Measurements from ENCODE around the gene PPP1R14C.
A peak's percentile ranks its signal among the peaks of the same experiment; 100 is the strongest.

The PPP1R14C gene

DNA sequence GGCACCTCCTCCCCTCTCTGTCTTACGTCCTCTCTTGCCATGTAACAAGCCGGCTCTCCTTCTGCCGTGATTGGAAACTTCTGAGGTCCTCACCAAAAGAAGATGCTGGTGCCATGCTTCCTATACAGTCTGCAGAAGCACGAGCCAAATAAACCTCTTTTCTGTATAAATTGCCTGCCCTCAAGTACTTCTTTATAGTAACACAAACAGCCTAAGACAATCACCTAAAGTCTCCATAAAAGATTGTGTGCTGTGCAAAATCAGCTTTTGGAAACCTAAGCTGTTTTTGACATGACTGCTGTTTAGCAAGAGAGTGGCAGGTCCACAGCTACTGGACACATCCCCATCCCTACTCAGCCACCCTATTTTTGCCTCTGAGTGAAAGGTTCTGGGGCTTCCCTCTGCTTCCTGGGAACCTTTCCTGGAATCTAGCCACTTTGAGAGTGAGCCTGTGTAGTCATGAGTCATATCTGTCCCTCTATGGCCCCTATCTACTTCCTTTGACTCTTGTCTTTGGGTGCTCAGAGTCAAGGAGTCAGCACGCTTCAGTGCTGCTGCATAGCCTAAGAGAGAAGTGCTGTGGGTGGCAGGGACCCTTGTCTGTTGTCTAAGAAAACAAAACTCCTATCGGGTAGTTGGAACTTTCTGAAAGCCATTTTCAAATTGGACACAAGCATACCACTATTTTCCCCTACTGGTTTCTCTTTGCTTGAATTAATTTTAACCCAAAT, 110.0 kb downstream of the PPP1R14C start:
- DNase-seq, result no peak

DNA sequence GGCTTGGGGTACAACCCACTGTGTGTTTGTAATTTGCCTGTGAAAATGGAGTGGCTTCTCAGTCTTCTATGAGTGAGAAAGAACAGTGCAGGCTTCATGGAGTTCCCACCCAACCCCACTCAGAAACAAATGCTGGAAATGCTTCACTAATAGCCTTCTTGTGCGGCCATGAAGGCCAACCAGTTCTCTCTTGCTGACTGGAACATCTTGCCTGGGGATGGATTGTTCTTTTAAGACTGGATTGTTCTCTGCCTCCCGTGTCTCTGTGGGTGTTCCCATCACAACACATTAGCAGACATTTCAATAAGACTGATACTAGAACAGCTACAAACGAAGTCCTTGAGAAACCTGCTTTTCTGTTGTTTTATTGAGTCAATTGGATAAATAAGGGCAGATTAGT, 110.6 kb downstream of the PPP1R14C start:
- no peak for DNase-seq

DNA sequence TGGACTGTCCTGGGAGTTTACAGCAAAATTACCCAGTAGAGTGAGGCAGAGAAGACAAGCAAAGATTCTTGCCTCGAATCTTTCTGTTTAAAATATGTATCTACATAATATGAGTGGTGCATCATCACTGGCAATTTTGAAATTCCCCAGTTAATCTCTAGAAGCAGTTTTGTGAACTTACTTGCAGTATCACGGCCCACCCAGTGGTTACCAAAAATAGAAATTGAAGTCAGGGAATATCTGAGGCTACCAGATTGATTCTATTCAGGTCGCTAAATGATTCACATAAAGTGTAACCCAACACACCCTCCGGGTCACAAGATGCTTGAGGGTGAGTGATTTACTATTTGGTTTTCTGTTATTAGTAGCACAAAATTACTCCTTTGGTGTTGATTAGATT, 111.9 kb downstream of the PPP1R14C start:
- DNase-seq, result no peak

DNA sequence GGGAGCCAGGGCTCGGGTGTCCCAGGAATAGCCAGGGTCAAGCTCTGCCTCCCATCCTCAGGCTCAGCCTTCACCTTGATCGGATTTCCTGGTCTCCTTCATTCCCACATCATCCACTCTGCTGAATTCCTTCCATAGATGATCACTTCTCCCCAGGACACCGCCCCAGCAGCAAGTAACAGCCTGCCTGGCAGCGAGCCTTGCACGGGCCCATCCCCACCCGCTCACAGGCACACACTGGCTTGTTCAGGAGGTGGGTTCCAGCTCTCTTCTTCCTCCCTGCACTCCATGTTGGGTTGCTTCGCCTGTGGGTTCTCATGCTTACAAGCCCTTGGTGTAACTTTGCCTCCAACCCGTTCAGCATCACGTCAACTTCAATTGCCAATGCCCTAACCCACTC, 113.0 kb downstream of the PPP1R14C start:
- no peak for DNase-seq

DNA sequence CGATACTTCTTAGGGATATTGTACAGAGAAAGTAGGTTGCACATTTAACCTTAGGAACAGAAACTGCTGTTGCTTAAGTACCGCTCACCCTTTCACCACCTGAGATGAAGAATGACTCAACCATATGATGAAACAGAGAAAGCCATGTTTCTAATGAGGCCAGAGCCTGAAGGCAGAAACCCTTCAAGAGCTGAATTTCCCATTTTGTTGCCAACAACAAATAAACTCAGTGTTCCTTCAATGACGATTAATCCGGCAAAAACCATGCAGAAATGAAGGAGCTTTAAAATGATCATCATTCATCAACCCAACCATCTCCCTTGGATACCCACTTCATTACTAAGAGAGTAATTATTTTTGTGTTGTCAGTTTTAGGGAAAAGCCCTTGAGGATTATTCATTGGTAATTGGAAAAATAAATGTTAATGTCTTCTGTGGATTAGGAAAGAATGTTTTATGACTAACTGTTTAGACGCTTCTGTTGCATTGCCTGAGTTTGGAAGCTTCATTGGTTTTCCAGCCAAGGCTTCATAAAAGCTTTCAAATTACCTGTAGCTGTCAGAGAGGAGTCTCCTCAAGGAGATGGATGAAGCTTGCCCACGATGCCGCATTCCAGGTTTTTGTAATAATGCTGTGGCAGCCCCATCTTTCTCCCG, 113.9 kb downstream of the PPP1R14C start:
- no peak for DNase-seq

DNA sequence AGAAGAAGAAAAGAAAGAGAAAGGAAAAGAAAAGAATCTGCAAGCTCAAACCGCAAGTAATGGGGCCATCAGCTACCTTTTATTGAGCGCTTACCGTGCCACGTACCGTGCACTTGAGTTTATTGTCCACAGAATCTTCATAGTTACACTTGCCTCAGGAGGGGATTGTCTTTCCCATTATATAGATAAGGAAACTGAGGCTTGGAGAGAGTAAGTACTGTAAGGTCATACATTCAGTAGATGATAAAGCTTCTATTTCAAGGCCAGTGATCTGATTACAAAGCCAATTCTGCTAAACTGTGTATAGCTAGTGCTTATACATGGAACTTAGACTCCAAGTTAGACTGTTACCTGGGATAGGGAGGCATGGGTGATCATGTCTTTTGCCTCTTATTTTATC, 115.5 kb downstream of the PPP1R14C start:
- DNase-seq, result no peak

DNA sequence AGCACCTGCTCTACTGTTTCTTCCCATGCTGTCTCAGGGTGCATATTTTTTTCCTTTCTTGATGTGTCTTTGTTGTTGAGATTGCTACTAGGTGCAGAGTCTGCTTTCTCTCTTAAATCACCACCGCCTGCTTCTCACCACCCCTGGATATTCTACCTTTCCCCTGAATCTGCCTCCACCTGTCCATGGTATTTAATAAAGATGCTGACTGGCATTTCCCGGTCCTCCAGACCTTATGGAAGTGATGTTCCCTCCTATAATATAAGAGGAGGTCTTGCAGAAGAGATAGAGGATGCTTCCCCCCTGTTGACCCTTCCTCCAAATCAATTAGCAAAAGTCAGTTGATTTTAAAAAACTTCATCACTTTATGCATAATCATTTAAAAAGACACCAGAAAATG, 118.1 kb downstream of the PPP1R14C start:
- no peak for DNase-seq

DNA sequence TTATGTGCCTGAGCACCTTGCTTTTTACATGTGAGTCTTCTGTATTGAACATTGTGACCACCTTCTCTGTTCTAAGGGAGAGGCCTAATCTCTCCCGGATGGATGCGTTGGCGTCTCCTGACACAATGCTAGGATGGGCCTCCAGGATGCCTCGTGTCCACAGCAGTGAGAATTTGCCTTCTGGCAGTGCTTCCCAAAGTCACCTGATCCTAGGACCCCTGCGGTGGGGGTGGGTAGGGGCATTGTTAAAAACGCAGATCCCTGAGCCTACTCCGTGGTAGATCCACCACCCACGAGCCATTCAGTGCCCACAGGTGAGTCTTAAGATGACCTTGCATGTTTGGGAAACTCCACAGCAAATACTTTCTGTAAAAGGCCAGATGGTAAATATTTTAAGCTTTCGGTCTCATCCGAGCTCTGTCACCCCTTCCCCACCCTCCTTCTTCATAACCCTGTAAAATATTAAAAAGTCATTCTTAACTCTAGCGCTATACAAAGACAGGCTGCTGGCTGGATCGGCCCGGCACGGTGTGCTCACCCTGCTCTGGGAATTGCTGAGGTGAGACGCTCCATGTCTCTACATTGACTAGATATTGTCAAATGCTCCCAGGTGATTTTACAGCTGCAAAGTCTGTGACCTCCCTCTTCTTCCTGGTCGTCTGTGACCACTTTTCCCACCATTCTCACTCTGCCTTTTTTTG, 119.3 kb downstream of the PPP1R14C start:
- DNase-seq, result no peak

DNA sequence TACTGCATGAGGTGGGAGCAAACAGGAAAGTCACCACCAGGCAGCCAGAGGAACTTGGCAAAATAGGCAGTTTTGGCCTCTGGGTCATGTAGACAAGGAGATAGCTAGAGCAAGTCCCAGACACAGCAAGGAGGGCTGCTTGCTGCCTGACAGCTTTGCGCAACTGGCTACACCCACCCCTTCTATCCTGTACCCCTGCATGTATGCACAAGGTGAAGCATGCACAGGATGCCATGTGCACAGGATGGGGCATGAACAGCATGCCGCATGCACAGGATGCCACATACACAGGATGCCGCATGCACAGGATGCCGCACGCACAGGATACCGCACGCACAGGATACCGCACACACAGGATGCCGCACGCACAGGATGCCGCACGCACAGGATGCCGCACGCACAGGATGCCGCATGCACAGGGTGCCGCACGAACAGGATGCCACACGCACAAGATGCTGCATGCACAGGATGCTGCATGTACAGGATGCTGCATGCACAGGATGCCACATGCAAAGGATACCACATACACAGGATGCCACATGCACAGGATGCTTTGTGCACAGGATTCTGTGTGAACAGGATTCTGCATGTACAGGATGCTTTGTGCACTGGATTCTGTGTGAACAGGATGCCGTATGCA, 121.0 kb downstream of the PPP1R14C start:
- DNase-seq, result peak; percentile 16

DNA sequence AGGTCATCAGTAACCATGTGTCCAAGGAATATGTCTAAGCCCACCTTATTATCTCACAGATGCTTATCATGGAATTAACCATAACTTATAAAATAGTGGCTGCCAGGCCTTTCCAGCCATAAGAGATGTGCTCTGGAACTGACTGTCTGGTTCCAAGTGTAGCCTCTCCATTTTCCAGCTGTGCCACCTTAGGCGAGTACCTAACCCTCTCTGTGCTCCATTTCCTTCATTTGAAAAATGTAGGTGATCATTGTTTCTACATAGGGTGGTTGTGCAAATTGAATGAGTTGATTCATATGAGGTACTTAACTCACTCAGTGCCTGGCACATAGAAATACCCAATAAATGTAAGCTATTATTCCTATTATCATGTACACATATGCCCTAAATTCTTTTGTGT, 123.5 kb downstream of the PPP1R14C start:
- no peak for DNase-seq

DNA sequence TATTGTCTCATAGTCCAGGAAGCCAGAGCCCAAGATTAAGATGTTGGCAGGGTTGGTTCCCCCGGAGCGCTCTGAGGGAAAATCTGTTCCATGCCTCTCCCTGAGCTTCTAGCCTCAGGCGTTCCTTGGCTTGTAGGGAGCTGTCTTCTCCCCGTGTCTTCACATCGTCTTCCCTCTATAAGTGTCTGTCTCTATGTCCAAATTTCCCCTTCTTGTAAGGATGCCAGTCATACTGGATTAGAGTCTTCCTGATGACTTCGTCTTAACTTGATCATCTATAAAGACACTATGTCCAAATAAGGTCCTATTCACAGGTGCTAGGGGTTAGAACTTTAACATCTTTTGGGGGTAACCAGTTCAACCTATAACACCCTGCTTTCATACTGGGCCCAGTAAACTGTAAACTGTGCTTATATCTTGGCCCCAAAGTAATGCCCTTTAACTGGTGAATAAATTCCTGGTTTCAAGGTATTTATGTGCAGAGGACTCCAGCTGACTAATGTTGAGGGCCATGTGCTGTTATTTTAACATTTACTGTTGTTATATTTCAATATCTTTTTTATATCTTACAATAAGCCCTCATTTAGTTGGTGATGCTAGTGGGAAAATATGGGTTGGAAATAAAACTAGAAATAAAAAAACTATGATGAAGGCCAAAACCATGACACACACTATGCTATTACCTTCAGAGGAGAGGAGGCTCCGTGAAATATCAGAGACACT, 124.3 kb downstream of the PPP1R14C start:
- DNase-seq, result no peak

DNA sequence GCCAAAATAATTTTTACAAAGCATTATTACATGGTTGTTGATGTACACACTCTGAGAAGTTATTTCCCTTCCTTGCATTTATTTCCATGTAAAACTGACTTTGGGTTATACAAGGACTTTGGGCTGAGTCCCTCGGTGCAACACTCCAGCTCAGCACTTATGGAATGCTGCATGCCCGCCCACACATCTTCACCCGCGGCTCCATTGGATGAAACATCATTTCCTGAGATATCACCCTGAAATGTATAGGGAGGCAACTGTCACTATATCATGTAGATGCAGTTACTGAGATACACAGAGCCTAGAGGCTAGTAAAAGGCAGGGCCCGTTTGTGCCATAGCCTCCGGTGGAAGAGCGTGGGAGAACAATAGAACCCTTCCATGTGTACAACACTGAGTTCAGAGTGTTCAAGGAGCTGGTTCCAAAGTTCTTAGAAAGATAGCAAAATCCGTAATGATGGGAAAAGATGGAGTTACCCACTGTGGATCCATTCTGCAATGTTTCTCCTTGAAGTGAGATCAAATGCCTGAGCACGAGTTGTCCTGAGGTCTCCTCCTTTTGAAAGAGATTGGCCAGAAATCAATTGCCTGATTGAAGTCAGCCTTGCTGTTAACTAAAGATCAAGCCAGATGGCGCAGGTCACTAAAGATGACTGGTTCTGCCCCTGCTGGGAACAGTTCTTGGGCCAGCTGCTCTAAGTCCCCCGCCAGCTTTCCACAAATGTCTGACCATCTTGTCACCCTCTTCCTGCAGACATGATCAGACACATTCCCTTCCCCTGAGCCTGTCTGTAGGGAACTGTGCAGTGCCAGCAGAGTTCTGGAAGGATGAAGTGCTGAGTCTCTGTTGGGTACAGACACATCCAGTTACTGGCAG, 125.1 kb downstream of the PPP1R14C start:
- no peak for DNase-seq

DNA sequence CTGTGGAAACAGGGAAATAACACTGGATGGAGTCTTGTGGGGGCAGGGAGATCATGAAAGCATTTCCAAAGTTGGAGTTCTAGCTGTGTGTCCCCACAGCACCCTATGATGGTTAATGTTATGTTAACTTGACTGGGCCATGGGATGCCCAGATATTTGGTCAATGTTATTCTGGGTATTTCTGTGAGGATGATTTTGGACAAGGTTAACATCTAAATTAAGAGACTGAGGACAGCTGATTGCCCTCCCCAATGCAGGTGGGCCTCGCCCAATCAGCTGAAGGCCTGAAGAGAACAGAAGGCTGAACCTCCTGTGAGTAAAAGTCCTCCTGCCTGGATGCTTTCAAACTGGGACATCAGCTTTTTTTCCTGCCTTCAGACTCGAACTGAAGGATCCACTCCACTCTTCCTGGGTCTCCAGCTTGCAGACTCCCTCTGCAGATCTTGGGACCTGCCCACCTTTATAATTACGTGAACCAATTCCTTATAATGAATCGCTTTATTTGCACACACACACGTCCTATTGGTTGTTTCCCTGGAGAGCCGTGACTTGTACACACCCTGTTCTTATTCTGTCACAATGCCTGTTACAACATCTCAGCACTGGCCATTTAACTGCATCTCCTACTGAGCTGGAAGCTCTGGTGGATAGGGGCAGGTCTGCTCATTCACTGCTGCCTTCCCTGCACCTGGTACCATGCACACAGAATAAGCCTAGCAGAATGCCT, 126.4 kb downstream of the PPP1R14C start:
- no peak for DNase-seq

DNA sequence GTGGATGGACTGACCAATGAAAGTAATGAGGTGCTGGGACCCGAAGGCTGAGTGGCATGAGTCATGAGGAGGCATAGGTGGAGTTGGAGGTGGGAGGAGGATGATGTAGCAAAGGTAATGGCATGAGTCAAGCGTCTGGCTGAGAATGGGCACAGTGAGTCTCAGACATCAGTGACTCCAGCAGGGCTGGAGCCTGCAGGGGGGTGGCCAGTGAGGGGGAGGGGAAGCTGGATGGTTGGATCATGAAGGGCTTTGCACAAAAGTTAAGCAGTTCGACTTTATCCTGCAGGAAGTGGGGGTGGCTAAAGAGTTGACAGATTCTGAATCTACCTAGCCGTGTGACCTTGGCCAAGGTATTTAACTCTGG, 127.0 kb downstream of the PPP1R14C start:
- peak; percentile 9 for DNase-seq

DNA sequence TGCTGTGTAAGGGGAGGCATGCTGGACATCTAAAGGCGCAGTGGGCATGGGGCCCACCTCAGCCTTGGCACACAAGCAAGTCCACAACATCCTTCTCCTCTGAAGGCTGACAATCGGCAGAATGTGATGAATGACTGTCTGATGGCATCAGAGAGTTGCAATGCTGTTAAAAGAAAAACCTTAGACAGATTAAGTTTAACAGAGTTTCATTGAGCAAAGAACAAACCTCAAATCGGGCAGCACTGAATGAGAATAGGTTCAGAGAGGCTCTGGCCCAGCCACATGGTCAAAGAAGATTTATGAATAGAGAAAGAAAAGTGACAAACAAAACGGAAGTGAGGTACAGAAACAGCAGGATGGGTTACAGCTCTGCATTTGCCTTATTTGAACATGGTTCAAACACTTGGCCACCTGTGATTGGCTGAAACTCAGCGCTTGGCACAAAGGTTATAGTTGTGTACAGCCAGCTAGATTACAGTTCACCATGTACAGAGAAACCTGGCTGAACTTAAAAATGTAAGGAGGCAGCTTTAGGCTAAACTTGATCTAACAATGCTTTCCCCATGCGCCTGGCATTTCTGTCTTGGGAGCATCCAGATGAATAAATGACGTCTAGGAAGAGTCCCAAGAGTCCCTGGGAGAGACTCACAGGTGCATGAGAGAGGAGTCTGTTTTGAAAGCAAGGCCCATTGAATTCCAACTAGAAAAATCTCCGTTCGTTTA, 127.6 kb downstream of the PPP1R14C start:
- DNase-seq, result no peak

DNA sequence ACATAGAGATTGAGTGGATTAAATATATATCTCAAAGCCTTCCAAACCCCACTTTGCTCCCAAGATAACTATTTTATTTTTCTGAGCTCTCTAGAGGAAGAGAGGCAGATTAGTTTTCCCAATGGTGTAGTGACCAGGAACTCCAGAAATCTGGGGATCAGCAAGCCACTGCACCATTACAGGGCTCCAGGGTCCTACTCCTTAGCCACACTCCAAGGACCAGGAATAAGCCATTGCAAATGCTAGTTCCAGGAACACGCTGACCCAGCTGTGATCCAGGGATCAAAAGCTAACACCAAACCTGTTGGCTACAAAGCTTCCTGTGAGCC, 128.3 kb downstream of the PPP1R14C start:
- DNase-seq, result no peak

DNA sequence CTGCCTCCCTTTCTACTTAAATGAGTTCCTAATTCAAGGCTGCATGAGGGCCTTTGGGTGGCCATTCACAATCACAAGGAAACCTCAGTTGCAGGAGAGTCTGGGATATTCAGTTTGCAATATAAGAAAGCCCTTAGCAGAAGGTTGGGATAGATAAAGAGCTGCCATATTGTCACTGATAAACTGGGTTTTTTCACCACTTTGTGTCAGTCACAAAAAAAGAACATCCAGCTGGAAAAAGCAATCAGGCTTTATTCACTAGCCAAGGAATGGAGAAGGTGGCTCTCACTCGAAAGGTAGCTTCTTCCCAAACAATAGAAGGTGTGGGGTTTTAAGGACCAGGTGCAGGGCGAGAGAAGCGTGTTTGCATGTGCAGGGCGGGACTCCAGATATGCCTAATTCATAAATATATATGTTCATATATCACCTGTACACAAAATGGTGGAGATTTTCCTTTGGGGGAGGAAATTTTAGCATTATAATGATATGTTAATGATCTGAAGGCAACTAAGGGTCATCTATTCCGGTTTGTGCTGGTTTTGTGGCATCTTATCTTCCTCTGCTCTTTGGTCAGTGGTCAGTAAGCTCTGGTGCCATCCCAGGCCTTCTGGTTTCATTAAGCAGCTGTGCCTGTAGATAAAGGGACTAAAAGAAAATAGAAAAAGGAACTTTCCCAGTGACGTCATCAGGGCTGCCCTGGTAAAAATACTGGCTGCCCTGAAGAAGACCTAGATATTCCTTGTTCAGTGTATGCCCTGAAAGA, 128.8 kb downstream of the PPP1R14C start:
- no peak for DNase-seq

DNA sequence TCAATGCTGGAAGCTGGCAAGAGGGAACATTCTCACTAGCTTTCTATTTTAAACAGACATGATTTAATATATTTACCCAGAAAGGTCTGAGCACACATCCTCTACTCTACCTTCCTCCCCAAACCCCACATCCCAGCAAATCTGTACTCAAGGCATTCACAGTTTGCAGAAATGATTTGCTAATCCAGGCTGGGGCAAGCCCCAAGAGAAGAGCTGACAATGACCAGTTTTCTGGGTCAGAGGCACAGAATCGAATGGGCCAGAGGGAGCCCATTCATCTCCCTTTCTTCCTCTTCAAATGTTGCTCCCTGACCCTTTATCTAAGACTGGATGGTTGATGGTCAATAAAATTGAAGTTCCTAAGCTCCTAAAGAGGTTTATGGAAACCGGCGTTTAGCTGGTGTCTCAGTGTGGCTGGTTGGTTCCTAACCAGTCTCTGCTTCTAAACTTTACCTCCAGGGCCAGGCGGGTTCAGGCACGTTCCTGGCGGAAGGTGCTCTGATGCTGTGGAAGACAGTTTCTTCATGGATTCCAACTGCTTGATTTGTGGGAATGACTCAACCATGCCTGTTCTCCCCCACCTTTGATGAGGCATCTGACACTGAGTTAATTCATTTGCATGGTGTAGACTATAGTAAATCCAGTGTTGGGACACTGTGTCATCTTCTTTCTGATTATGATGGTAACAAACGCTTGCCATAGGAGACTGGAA, 129.6 kb downstream of the PPP1R14C start:
- no peak for DNase-seq

DNA sequence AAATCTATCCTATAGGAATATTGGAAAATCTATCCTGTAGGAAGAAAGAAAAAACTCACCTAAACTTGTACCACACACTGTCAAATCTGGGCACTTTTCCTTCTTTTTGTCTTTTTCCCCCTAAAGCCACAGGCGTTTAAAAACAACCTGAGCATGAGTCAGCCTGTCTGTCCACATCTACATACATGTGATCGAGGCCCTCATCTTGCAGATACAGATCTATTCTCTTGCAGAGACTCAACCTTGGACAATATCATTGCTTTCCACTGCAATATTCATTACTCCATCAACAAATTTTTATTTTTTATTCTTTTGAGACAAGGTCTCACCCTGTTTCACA, 130.1 kb downstream of the PPP1R14C start:
- no peak for DNase-seq

Data from stimulated activated CD4-positive, alpha-beta T cell treated with anti-CD3 and anti-CD28 coated beads, Interleukin-15, amount 100 ng/mL, for 24 hours (primary cell).